ENCODE measurements around the gene SAMD10.
A peak's percentile ranks its signal among the peaks of the same experiment; 100 is the strongest.
"Not testable (repeated sequence)": the region's sequence is repeated elsewhere in the genome, so short reads cannot be mapped to it uniquely, and the experiment has no call there.

SAMD10 gene

GRCh38 chr20:63979557-63980316 is at the start of gene SAMD10:
SAMD10 (minus strand) TSS chr20:63979642; CDS start chr20:63979467, 175 bp downstream.
- DNase-seq (ENCODE audit: low spot score), result no peak

GRCh38 chr20:64027981-64028685 is 48.7 kb upstream of the SAMD10 start:
- DNase-seq (ENCODE audit: low spot score), result no peak

GRCh38 chr20:64025826-64026412 is 46.5 kb upstream of the SAMD10 start:
- no peak for DNase-seq (ENCODE audit: low spot score)

- no peak for DNase-seq (ENCODE audit: low spot score)
Measured at GRCh38 chr20:64025101-64025825, 45.8 kb upstream of the SAMD10 start.

GRCh38 chr20:64024141-64024990 is 44.9 kb upstream of the SAMD10 start:
- no peak for DNase-seq (ENCODE audit: low spot score)

- no peak for DNase-seq (ENCODE audit: low spot score)
Measured at GRCh38 chr20:64023361-64024140, 44.1 kb upstream of the SAMD10 start.

- no peak for DNase-seq (ENCODE audit: low spot score)
Measured at GRCh38 chr20:64022671-64023360, 43.4 kb upstream of the SAMD10 start.

- no peak for DNase-seq (ENCODE audit: low spot score)
Measured at GRCh38 chr20:64021124-64021975, 41.9 kb upstream of the SAMD10 start.

- DNase-seq (ENCODE audit: low spot score), result no peak
Measured at GRCh38 chr20:64015635-64016034, 36.2 kb upstream of the SAMD10 start.

- DNase-seq (ENCODE audit: low spot score), result not testable (repeated sequence)
Measured at GRCh38 chr20:64012385-64013154, 33.1 kb upstream of the SAMD10 start.

GRCh38 chr20:64011366-64011779 is 31.9 kb upstream of the SAMD10 start:
- DNase-seq (ENCODE audit: low spot score), result no peak

- DNase-seq (ENCODE audit: low spot score), result no peak
Measured at GRCh38 chr20:64010711-64011237, 31.3 kb upstream of the SAMD10 start.

- no peak for DNase-seq (ENCODE audit: low spot score)
Measured at GRCh38 chr20:64009811-64010387, 30.5 kb upstream of the SAMD10 start.

- DNase-seq (ENCODE audit: low spot score), result no peak
Measured at GRCh38 chr20:64006902-64007301, 27.5 kb upstream of the SAMD10 start.

- DNase-seq (ENCODE audit: low spot score), result peak; percentile 5
Measured at GRCh38 chr20:64006490-64006889, 27.0 kb upstream of the SAMD10 start.

GRCh38 chr20:64005394-64005793 is 26.0 kb upstream of the SAMD10 start:
- DNase-seq (ENCODE audit: low spot score), result no peak

- DNase-seq (ENCODE audit: low spot score), result no peak
Measured at GRCh38 chr20:64003960-64004725, 24.7 kb upstream of the SAMD10 start.

All from pons (tissue), 1 donor.